Stimulated activated CD4-positive, alpha-beta T cell treated with anti-CD3 and anti-CD28 coated beads, Interleukin-15, amount 100 ng/mL, for 48 hours (primary cell): ENCODE measurements around the gene RARRES2.
"Not testable (repeated sequence)": the region's sequence is repeated elsewhere in the genome, so short reads cannot be mapped to it uniquely, and the experiment has no call there.

Source experiments
- DNase-seq, 2 donors: peaks; one replicate each; pipeline ENCODE4 v3.0.0-alpha.2; 2020; ENCODE audit warnings: low read depth in 2 of 2

The RARRES2 gene

DNA sequence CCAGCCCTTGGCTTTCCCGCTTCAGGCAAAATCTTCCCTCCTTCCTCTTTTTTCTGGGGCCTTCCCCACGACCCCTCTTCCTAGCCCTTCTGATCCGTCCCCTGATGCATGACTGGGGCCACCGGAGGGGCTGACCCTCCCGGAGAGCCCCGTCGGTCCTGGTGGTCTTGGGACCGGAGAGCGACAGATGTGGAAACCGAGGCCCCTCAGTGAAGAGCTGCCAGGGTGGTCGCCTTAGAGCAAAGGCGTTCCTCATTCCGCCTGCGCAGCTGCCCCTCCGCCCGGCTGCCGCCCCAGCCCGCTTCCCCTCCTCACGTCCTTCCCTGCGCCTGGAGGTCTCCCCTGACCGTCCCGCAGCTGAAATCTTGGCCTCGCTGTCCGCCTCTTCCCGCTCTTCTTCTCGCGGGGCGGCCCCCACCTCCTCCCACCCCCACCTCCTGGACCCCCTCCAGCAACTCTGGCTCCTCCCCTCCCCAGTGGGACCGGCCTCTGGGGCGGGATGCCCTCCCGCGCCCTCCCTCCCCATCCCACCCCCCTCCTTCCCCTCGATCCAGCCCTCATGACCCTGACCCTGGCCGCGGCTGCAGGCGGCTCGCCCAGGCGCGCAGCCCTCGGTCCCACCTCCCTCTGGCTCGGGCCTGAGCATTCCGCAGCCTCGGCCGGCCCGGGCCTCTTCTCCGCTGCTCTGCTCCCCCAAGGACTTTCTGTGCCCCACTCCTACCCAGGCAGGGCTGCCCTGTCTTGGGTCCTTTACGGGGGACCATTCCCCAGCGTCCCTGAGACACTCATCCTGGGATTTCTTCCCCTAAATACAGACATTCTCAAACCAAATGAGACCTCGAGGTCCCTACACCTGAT is at the start of gene RARRES2:
Gene RARRES2 (minus strand): TSS at position 367 of the 858 bp plus-strand sequence. CDS start 1,020 bp downstream, outside the sequence.
- no peak for DNase-seq

DNA sequence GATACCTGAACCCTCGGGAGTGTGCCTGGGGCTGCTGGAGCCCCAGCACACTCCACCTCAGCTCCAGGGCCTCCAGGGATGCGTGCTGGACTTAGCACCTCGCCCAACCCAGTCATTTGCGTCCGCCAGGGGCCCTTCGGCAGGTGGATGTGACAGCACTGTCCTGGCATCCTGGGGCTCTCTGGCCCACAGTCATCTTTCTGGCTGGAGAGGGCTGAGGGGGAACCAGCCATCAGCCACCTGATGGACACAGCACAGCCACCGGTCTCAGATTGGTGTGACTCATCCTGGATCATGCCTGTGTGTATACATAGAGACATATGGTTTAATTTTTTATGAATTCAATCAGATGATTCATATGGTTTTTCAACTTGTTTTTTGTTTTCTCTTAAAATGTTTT is 48.8 kb upstream of the RARRES2 start:
- DNase-seq, result no peak

DNA sequence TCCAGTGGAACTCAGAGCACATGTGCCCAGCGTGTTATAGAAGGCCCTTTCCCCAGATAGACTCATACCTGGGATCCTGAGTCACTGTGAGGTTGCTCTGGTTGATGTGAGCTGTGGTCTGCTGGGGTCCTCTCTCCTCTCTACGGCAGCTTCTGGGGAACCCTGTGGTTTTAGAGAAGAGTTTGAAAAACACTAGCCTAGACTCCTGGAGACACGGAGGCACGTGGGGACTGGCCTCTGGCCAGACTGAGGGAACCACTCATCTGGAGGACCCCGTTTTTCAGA is 48.0 kb upstream of the RARRES2 start:
- no peak for DNase-seq

DNA sequence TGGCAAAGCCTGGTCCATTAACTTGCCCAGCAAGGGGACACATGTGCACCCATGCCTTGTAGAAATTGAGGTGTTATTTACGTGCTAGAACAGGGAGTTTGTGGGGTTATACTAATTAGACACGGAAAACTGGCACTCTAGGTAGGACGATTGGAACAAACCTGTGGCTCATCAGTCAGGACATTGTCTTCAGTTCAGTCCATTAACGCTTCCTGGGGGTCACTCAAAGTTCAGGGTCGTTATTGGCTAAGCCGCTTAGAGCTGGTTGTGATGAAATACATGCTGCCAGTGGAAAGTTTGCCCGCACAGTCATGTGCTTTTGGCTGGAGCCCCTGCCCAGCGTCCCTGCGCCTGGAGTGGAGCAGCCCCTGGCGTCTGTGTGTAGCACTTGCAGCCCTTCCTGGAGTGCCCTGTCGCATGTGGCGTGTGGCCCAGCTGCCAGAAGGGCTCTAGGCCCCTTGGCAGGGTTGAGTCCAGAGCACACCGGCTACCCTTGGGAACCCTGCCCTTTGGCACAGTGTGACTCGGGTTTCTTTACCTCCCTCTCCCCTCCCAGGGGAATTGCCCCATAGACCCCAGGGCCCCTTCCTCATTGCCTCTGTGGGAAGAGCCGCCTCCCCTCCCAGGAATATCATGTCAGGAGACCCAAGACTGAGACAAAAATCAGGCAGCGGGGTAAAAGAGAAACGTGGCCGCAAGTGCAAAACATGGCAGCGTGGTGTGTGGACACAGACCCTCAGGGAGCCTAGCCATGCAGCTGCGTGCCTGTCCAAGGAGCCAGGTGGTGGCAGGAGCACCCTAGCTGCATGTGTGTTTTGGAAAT is 47.5 kb upstream of the RARRES2 start:
- DNase-seq, result no peak

DNA sequence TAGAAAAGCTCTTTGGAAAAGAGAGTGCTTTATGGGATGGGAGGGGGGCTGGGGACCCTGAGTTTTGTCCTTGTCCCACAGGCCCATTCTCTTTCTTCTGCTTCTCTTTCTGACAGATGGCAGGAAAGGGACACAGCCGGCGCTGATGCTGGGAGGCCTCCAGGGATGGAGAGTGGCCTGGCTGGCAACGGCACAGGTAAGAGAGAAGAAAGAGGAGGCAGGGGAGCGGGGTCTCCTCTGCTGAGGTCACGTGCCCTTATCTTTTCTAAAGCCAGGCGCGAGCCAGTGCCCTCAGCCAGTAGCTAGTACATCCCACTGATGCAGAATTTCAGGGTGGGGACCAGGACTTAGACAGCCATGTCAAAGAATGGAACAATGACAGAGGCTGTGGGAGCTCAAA is 46.9 kb upstream of the RARRES2 start:
- DNase-seq, result no peak

DNA sequence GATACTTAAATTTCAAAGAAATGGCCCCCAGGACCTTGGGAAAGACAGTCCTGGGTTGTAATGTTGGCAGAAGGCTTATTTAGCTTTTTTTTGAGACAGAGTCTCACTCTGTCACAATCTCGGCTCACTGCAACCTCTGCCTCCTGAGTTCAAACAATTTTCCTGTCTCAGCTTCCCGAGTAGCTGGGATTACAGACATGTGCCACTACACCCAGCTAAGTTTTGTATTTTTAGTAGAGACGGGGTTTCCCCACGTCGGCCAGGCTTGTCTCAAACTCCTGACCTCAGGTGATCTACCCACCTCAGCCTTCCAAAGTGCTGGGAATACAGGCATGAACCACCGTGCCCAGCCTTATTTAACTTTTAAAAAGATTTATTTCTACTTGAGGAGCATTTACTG is 44.5 kb upstream of the RARRES2 start:
- not testable (repeated sequence) for DNase-seq

DNA sequence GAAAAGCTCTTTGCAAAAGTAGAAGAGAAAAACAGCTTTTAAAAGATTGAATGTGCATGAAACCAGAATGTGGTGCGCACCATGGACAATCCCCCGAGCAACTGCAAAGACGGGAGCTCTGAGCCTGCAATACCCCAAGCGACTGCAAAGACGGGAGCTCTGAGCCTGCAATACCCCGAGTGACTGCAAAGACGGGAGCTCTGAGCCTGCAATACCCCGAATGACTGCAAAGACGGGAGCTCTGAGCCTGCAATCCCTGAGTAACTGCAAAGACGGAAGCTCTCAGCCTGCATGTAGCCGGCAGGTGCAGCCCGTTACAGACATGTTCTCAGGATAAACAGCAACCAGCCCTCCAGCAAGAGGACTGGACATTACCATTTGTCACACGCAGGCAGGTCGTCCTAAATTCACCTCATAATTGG is 43.9 kb upstream of the RARRES2 start:
- DNase-seq, result no peak

DNA sequence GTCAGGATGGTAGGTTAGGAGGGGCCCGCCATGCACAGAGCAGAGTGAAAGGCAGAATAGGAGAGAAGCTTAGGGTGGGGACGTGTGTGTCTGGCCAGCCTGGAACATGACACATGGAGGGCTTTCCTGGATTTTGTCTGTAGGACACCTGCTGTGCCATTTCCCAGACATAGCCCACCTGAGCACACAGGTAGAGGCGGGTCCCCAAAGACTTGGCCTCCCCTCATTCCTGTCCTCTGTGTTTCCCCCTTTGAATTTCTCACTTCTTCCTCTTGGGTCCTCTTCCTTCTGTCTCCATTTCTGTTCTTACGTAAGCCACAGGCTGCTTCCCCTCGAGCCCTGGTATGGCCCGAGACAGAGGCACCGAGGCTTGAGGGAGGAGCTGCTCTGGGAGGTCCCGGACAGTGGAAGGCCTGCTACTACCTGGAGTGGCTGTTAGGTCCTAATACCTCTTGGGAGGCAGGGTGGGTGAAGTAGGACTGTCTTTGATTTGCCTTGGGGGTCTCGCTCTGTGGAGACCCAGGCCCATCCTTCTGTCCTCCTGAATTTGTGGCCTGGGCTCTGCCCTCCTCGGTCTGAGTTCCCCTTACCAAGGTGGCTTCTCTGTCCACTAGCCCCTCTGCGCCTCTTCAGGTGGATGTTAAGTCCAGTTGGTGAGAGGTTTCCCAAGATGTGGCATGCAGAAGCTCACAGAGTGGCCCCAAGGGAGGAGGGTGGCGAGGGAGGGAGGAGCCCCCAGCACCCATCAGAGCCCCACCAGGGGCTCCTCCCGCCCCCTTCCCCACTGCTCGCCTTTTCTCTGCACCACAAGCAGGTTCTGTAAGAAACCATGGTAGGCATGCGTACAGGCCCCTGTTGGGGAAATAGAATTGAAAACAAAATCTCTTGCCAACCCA is 43.2 kb upstream of the RARRES2 start:
- DNase-seq, result no peak

DNA sequence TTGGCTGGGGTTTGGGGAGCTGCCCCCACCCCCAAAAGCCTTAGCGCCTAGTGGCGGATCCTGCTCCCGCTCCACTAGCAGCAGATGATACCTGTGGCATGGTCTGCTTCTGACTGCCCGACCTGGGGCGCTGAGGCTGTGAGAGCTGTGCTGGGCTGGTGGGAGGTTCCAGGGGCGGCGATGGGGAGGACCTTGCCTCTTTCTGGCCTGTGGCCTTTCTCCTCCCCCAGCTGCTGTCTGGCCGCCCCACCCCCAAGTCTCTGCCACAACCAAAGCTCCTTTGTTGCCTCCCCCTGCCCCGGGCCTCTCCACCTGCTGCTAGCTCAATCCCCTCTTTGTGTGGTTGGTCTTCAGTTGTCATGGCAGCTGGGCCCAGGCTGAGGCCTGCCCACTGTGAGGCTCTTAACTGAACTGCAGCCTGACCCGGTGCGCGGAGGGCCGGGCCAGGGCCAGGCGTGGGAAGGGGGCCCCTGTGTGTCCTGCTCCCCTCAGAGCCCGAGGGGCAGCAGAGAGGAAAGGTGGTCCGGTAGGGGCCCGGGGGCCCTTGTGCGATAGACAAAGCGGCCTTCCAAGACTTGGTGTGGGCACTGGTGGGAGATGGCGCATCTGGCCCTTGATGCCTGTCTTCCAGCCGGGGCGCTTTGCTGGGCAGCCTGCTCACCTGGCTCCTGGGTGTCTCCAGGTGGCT is 42.4 kb upstream of the RARRES2 start:
- no peak for DNase-seq

DNA sequence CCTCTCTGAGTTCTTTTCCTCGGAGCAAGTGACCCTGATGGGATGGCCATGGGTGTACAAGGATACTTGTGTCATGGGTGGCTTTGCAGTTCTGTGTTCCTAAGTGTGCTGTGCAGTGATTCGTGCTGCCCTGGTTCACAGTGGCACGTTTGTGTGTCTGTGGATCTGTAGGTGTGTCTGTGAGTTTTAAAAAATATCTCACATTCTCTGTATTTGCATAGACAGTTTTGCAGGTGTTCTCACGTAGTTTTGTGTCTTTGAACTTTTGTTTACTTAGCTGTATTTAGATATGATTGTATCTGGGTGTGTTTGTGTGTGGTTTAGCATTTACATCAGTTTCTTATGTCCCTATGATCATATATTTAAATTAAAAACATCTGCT is 41.4 kb upstream of the RARRES2 start:
- no peak for DNase-seq

DNA sequence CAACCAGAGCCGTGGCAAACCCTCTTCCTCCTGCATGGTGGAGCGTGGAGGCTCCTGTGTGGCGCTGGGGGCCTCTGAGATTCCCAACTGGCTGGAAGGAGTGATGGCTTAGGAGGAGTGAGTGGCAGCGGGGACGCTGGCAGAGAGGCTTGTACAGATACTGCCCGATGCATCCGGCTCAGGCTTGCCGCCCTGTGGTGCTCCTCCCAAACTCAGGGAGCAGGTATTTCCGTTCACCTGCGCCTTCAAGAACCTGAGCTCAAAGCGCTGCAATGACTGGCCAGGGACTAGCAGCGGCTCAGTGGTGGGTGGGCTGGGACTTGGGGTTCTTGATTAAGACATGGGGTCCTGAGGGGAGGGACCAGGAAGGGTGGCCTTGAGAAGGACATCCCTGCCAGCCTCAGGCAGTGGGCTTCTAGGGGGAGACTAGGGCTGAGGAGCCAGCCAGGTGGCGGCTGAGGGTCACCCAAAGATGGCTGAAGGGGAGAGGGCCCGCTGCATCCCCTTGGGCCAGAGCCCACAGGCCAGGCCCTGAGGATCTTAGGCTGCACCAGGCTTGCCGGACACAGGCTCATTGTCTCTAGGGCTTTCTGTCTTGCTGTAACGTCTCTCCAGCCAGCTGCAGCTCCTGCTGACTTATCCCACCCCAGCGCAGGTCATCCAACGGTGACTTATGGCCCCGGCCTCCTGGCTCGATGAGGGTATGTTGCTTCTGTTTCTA is 40.9 kb upstream of the RARRES2 start:
- no peak for DNase-seq

DNA sequence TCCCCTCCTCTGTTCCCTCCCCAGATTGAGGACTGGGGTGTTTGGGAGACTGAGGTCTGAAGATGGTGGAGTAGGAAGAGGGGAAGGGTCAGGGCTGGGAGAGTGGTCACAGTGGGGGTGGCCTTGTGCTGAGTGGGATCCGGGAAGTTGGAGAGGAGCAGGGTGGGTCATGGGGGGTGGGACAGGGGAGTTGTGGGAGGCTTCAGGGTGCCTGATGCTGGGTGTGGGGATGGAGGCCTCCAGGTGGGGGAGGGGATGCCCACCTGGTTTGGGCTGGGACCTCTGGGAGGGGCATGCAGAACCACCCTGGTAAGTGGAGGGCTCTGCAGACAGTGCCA is 40.3 kb upstream of the RARRES2 start:
- DNase-seq, result no peak

DNA sequence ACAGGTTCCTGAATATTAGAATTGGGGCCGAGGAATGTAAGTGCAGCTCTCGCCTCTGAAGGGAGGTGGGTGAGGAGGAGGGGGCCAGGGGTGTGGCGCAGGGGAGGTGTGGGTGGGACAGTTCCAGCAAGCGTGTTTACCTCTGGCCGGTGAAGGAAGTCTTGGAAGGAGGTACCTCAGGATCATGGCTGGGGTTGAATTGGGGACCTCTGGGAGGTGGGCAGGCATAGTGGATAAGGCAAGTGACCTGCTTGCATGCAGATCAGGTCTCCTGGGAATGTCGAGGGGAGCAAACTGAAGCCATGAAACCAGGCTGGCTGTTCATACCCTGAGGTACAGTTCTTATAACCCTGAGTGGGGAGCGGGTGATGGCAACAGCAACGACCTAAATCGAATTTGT is 39.7 kb upstream of the RARRES2 start:
- DNase-seq, result no peak

DNA sequence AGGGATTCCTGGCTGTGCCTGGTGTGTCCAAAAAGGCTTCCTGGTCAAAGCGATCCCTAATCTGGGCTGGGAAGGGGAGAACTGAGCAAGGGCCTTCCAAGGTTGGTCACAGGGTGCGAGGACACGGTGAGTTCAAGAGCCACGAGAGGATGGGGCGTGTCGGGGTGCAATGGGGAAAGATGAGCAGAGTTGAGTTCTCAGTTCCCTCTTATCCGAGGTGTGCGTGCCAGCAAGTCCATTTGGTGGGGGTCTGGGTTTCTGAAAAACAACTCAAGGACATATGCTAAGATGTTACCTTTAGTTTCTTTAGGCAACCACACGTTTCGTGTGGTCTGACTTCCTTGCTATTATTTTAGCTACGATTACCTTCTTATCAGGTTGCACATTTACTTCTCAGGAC is 39.0 kb upstream of the RARRES2 start:
- no peak for DNase-seq

DNA sequence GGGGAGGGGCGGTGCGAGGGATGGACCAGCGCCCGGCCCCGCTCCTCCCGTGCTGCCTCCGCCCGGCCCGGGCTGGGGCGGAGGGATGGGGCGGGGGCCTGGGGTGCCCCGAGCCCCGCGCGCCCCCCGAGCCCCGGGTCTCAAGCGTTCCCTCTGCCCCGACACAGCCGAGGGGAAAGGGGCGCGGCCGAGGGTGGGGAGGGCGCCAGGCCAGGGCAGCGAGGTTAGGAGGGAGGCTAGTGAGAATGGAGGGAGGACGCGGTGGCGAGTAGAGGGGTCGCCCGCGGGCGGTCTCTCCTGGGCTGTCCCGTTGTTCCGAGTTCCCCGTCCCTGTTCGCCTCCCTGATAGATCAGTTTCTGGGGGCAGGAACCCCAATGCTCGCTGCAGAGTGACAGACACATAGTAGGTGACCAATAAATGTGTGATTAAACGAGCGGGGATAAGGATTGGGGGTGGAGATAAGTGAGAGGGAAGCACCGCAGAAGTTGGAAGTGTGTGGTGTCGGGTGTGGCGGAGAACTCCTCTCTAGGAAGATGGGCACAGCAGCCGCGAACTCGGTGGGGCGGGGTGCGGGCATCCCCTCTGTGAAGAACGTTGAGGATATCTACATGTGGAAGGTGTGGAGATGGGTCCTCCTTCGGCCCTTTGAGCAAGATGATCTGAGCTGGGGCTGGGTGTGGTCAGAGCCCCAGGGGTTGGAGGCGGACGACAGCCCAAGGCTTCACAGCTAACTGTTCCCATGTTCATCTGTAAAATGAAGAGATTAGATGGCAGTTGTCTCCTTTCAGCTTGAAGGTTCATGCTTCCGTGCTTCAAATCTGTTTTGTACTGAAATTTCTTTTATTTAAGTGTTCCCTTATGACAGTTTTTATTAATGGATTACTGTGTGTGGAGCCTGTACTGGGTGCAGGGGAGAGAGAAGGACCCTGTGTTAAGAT is 38.3 kb upstream of the RARRES2 start:
- no peak for DNase-seq

DNA sequence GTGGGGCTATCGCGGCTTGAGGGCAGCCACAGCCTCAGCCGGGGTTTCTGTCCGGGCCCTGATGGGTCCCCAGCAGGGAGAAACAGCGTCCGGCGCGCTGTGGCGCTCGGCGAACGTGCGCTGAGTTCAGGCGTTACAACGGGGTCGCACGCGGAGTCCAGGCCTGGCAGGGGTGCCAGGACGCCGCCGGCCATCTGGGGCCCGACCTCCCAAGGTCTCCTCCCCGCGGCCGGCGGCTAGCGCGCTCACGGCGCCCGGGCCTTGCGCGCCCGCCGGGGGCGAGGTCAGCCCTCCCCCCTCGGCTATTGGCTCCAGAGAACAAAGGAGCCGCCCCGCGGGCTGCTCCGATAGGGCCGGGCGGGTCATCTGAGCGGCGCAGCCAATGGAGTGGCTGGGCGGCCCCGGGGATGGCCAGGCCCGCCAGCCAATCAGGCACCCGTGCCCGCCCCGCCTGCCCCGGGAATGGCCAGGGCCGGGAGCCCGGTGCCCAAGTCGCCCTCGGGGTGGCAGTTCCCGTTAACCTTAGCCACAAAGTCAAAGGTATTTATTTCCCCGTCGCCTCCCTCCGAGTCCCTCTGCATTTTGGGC is 37.5 kb upstream of the RARRES2 start, which contains the start of gene ZNF775:
Gene ZNF775 (plus strand): TSS at position 478 of the 588 bp plus-strand sequence. CDS start 9,141 bp downstream, outside the sequence.
- peak; percentile 81 to 93 for DNase-seq

DNA sequence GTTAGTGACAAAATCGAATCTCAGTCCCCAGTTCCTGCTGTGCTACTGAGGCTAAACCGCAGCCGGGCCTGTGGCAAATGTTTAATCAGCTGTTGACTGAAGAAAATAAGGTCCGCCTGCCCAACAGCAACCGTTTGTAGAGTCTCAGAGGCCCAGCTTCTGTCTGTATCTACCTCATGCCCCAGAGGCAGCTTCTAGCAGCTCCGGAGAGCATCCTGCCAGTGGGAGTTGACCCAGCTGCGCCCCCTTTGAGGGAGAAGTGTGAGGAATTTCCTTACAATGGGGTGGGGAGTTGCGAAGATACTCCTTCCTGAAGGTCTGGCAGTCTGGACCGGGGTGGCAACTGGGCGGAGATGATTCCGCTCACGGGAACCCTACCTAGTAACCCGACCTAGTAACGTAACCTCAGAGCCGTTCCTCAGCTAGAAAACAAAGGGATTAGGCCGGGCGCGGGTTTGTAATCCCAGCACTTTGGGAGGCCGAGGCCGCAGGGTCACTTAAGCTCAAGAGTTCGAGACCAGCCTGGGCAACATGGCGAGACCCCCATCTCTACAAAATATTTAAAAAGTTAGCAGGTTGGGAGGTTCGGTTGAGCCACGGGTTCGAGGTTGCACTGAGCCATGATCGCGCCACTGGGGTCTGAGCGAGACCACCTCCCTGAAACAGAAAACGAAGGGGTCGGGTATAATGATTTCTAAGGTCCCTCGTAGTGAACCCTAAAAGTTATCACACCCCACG is 36.9 kb upstream of the RARRES2 start:
- no peak for DNase-seq

DNA sequence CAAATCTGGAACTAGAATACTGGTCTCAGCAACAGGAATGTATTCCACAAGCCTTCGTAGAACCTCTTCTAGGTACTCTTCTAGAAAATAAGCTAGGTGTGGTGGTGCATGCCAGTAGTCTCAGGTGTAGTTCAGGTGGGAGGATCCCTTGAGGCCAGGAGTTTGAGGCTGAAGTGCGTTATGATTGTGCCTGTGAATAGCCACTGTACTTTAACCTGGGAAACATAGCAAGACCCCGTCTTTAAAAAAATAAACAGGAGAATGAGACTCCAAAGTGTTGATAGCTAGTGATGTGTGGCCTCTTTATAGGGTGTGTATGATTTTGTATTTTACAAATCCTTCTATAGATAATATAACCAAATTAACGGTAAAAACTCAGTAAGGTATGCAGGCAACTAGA is 36.2 kb upstream of the RARRES2 start:
- DNase-seq, result no peak

DNA sequence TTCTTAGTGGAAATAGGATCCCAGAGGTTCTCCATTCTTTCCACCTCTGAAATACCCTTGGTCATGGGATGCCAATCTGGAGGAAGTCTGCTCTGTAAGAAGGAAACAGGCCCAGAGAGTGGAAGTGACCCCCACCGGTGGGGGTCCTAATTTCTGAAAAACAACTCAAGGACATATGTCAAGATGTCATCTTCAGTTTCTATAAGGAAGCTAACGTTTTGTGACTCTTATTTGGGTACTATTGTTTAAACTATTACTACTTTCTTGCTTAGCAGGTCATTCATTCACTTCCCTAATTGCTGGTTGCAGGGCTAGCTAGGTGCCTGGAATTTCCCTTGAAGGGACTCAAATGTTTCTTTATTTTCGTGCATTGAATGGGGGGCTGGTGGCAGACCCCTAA is 35.8 kb upstream of the RARRES2 start:
- DNase-seq, result no peak
